Smooth muscle cell (in vitro differentiated cells): ENCODE measurements around the gene WDR1. TPM values are rescaled to one million over a fixed set of nuclear protein-coding genes. Genes with fewer than 3 reads are reported as not detected.

Source experiments
- DNase-seq: peaks from one replicate; lab custom pipeline; 2025; ENCODE audit not compliant: unreplicated experiment; lab: John Stamatoyannopoulos, UW
- H2AFZ ChIP-seq: fragments of 200-600 bp; sonication (generic); 2 replicates; pipeline ENCODE4 v1.6.0; 2016; ENCODE audit warnings: antibody characterized with exemption, low read depth, mild to moderate bottlenecking
- H3F3A ChIP-seq: fragments of 200-600 bp; sonication (generic); 2 replicates; pipeline ENCODE4 v1.6.0; 2017; ENCODE audit warnings: antibody characterized with exemption, low read depth
- H3K27ac ChIP-seq: fragments of 200-600 bp; sonication (generic); 2 replicates; pipeline ENCODE4 v1.5.1; 2016; ENCODE audit warnings: low read depth, mild to moderate bottlenecking
- H3K27me3 ChIP-seq: fragments of 200-600 bp; sonication (generic); 2 replicates; pipeline ENCODE4 v1.6.1; 2016; ENCODE audit warnings: low read depth, mild to moderate bottlenecking
- H3K36me3 ChIP-seq: fragments of 200-600 bp; sonication (generic); 2 replicates; pipeline ENCODE4 v1.5.1; 2016; ENCODE audit warnings: low read depth
- H3K4me1 ChIP-seq: fragments of 200-600 bp; sonication (generic); 2 replicates; pipeline ENCODE4 v1.5.1; 2016; ENCODE audit warnings: low read depth
- H3K4me2 ChIP-seq: fragments of 200-600 bp; sonication (generic); 2 replicates; pipeline ENCODE4 v1.6.0; 2016; ENCODE audit warnings: mild to moderate bottlenecking
- H3K4me3 ChIP-seq: fragments of 200-600 bp; sonication (generic); 2 replicates; pipeline ENCODE4 v1.5.1; 2016; ENCODE audit warnings: mild to moderate bottlenecking
- H3K79me2 ChIP-seq: fragments of 200-600 bp; sonication (generic); 2 replicates; pipeline ENCODE4 v1.6.0; 2016; ENCODE audit warnings: low read depth, mild to moderate bottlenecking
- H3K9ac ChIP-seq: fragments of 200-600 bp; sonication (generic); 2 replicates; pipeline ENCODE4 v1.6.0; 2016; ENCODE audit warnings: low read depth
- H3K9me3 ChIP-seq: fragments of 200-600 bp; sonication (generic); replicated peaks from 2 replicates; pipeline ENCODE4 v1.5.1; 2016; ENCODE audit warnings: low read depth
- H4K20me1 ChIP-seq: fragments of 200-600 bp; sonication (generic); 2 replicates; pipeline ENCODE4 v1.6.0; 2016; ENCODE audit warnings: low read depth
- WGBS: methylation state at CpG from one replicate; pipeline ENCODE4 v1.1.7; 2016; ENCODE audit warnings: low lambda C conversion rate; 5-methylcytosine and 5-hydroxymethylcytosine counted together
- polyA plus RNA-seq: library from polyadenylated mRNA; unstranded; fragments of >200 nt; fragmentation: Nextera tagmentation; extraction: Ambion mirVana; gene quantifications from 2 replicates; pipeline ENCODE4 v1.2.1, GENCODE V29; 2016
- total RNA-seq: library from RNA; depleted of rRNA; stranded (reverse); fragments of >200 nt; gene quantifications from 2 replicates; pipeline ENCODE4 v1.2.3, GENCODE V29; 2014
- TF ChIP-seq, protein P1 (sequence below): fragments of 200-600 bp; sonication (generic); IDR thresholded peaks from 2 replicates; pipeline ENCODE4 v1.5.1; 2017; ENCODE audit warnings: borderline replicate concordance, mild to moderate bottlenecking, antibody characterized with exemption; ENCODE audit not compliant: insufficient read depth, poor library complexity, severe bottlenecking

WDR1 gene
- total and polyA plus RNA-seq, 2 experiments from 2014 or later = 259 to 273 TPM

DNA sequence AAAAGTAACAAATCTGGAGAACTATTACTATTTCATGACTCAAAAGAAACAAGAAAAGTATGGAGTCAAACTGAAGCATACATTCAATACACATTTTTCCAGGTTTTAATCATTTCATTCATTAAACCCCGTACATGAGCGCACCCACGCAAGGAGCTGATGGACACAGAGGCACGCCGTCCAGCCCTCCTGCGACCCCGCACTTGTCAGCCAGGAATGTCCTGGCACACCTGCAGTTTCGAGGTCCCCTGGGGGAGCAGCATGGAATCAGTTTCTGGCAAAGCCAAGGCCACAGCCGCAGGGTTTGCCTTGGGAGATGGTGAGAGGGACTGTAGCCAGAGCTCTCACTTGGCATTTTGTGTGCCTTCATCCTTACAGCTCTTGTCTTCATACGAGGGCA lies 82.5 kb downstream of the WDR1 start:
- no peak overlapping the region for H3K9ac ChIP-seq
- H3K4me2 ChIP-seq = peak overlapping the region; percentile 28
- H3K4me3 ChIP-seq = no peak overlapping the region
- H4K20me1 ChIP-seq = no peaks in the 10 kb centered on the region
- H3F3A ChIP-seq = peaks cover 14% of the 10 kb centered on the region
- DNase-seq = no peak
- no peaks in the 10 kb centered on the region for H3K9me3 ChIP-seq
- no peaks in the 10 kb centered on the region for H3K79me2 ChIP-seq
- WGBS = 91% methylated on average over 10 of the region's 10 CpGs
- no peaks in the 10 kb centered on the region for H3K36me3 ChIP-seq
- no peak overlapping the region for H2AFZ ChIP-seq
- H3K4me1 ChIP-seq = peaks cover 13% of the 10 kb centered on the region
- no peak overlapping the region for H3K27ac ChIP-seq
- no peaks in the 10 kb centered on the region for H3K27me3 ChIP-seq
- TF ChIP-seq, protein P1, sequence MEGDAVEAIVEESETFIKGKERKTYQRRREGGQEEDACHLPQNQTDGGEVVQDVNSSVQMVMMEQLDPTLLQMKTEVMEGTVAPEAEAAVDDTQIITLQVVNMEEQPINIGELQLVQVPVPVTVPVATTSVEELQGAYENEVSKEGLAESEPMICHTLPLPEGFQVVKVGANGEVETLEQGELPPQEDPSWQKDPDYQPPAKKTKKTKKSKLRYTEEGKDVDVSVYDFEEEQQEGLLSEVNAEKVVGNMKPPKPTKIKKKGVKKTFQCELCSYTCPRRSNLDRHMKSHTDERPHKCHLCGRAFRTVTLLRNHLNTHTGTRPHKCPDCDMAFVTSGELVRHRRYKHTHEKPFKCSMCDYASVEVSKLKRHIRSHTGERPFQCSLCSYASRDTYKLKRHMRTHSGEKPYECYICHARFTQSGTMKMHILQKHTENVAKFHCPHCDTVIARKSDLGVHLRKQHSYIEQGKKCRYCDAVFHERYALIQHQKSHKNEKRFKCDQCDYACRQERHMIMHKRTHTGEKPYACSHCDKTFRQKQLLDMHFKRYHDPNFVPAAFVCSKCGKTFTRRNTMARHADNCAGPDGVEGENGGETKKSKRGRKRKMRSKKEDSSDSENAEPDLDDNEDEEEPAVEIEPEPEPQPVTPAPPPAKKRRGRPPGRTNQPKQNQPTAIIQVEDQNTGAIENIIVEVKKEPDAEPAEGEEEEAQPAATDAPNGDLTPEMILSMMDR = no peak

DNA sequence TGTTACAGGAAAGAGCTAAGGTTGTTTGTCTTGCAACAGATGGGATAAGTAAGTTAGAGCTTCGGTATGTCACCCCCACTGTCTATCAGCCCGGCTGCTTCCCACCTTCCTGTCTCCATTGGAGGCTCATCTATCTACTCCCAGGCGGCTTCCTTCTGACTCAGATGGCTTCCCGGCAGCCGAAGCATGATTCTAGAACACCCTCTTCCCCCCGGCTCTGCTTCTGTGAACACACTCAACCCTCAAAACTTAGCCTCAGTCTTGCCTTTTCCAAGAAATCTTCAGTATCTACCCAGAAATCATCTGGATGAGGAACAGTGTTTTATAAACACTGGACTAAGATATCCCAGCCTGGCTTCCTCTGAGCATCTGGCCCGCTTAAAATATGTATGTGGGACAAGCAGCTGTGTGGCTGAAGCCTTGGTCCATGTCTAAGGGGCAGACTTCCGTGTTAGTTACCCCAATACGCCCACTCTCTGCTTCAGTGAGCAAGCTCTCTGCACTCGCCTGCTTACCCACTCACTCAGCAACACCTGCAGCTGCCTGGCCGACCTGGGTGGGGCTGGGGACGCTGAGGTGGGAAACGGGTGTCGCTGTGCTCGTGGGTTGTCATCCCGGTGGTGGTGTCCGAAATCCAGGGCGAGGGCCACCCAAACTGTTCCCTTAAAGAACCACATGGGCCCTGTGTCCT lies 83.3 kb downstream of the WDR1 start:
- H3K27ac ChIP-seq = peak overlapping the region; percentile 52
- TF ChIP-seq, protein P1 = no peak
- WGBS = 45% methylated on average over 18 of the region's 18 CpGs

DNA sequence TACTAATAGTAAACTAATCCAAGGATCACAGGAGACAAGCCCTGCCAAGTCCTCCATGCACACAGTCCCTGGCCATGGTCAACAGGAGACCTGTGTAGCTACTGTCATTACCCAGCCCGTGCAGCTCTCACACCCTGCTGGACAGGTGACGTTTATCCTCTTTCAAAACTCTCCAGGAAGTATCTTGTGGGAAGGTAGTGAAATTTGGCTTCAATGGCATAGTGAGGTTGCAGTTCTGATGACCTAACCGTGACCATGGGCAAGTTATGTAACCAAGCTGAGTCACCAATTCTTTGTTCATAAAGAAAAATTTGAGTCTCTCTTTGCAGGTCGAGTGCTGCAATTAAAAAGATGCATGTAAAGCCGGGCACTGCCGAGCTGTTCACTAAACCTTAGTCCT lies 84.0 kb downstream of the WDR1 start:
- Histone ChIP-seq H3K9me3 (no peaks in the 10 kb centered on the region), H3K4me1 (peaks cover 13% of the 10 kb centered on the region), H3K4me3 (no peak overlapping the region), H3K27me3 (no peaks in the 10 kb centered on the region), H3K27ac (peak overlapping the region; percentile 52), H2AFZ (no peak overlapping the region), H3K4me2 (peak overlapping the region; percentile 44), H4K20me1 (no peaks in the 10 kb centered on the region), H3F3A (peaks cover 14% of the 10 kb centered on the region), H3K9ac (no peak overlapping the region), H3K79me2 (no peaks in the 10 kb centered on the region), H3K36me3 (no peaks in the 10 kb centered on the region)
- no peak for DNase-seq
- WGBS = 59% methylated on average over 6 of the region's 6 CpGs
- TF ChIP-seq, protein P1 = no peak

More for the DNA sequence above, 83.3 kb downstream of the WDR1 start:
- no peaks in the 10 kb centered on the region for H4K20me1 ChIP-seq
- no peaks in the 10 kb centered on the region for H3K79me2 ChIP-seq
- peaks cover 13% of the 10 kb centered on the region for H3K4me1 ChIP-seq
- H3K9me3 ChIP-seq = no peaks in the 10 kb centered on the region
- H3K27me3 ChIP-seq = no peaks in the 10 kb centered on the region
- H3K36me3 ChIP-seq = no peaks in the 10 kb centered on the region
- no peak overlapping the region for H3K9ac ChIP-seq
- no peak overlapping the region for H2AFZ ChIP-seq
- peaks cover 14% of the 10 kb centered on the region for H3F3A ChIP-seq
- DNase-seq = no peak
- no peak overlapping the region for H3K4me3 ChIP-seq
- H3K4me2 ChIP-seq = peak overlapping the region; percentile 44
